PC-9 (cell line): ENCODE data around the gene CNTN4. TPM values are rescaled to one million over a fixed set of nuclear protein-coding genes. Genes with fewer than 3 reads are reported as not detected.
"Not testable (repeated sequence)": the region's sequence is repeated elsewhere in the genome, so short reads cannot be mapped to it uniquely, and the experiment has no call there.

Experiments
- BruUV-seq: library from RNA; stranded (reverse); fragments of 400-500 nt; replicated peaks from 2 replicates; lab custom pipeline; 2021; lab: Mats Ljungman, UMichigan
- CTCF ChIA-PET: fragments of 300-600 bp; sonication (Branson Sonifier 250); formaldehyde crosslinking; loops from one replicate; lab custom pipeline; 2022; ENCODE audit warnings: antibody characterized with exemption; lab: Charles Lee
- POLR2A ChIA-PET: fragments of 300-600 bp; sonication (Branson Sonifier 250); formaldehyde crosslinking; loops from one replicate; lab custom pipeline; 2022; ENCODE audit warnings: antibody characterized with exemption; ENCODE audit not compliant: unreplicated experiment; lab: Charles Lee
- DNase-seq, 2 experiments: peaks; one replicate each; pipeline versions ENCODE4 v3.0.0 to v3.0.0-alpha.2; 2015 to 2022; ENCODE audit warnings: mixed read lengths in 1 of 2
- H2AFZ ChIP-seq: fragments of 200-600 bp; sonication (generic); 2 replicates; pipeline ENCODE4 v1.8.1; 2017; ENCODE audit warnings: antibody characterized with exemption
- H3F3A ChIP-seq: fragments of 200-600 bp; sonication (generic); 2 replicates; pipeline ENCODE4 v1.8.1; 2017; ENCODE audit warnings: antibody characterized with exemption, mild to moderate bottlenecking, low read depth; ENCODE audit not compliant: insufficient read depth
- H3K27ac ChIP-seq: fragments of 200-600 bp; sonication (generic); 2 replicates; pipeline ENCODE4 v1.6.1; 2016; ENCODE audit warnings: mixed run types
- H3K27me3 ChIP-seq: fragments of 200-600 bp; sonication (generic); 2 replicates; pipeline ENCODE4 v1.6.1; 2016; ENCODE audit warnings: low read depth, mixed run types; ENCODE audit not compliant: insufficient read depth
- H3K36me3 ChIP-seq: fragments of 200-600 bp; sonication (generic); 2 replicates; pipeline ENCODE4 v1.6.1; 2016; ENCODE audit warnings: low read depth, mixed run types
- H3K4me1 ChIP-seq: fragments of 200-600 bp; sonication (generic); replicated peaks from 2 replicates; pipeline ENCODE4 v1.6.1; 2016; ENCODE audit warnings: mixed run types; ENCODE audit not compliant: insufficient read depth
- H3K4me2 ChIP-seq: fragments of 200-600 bp; sonication (generic); 2 replicates; pipeline ENCODE4 v1.6.1; 2017; ENCODE audit warnings: mixed run types
- H3K4me3 ChIP-seq: fragments of 200-600 bp; sonication (generic); 2 replicates; pipeline ENCODE4 v1.6.1; 2016; ENCODE audit warnings: mixed run types
- H3K79me2 ChIP-seq: fragments of 200-600 bp; sonication (generic); 2 replicates; pipeline ENCODE4 v1.6.1; 2017; ENCODE audit warnings: low read depth, mixed run types
- H3K9me2 ChIP-seq: fragments of 200-600 bp; sonication (generic); 2 replicates; pipeline ENCODE4 v1.8.1; 2017; ENCODE audit warnings: mild to moderate bottlenecking; ENCODE audit not compliant: insufficient read depth
- H3K9me3 ChIP-seq: fragments of 200-600 bp; sonication (generic); 2 replicates; pipeline ENCODE4 v1.8.1; 2016; ENCODE audit warnings: low read depth; ENCODE audit not compliant: insufficient read depth
- H4K20me1 ChIP-seq: fragments of 200-600 bp; sonication (generic); 2 replicates; pipeline ENCODE4 v1.8.1; 2017; ENCODE audit not compliant: insufficient read depth
- CTCF ChIP-seq: fragments of 200-600 bp; sonication (generic); conservative IDR thresholded peaks from 2 replicates; pipeline ENCODE4 v1.6.1; 2017; ENCODE audit warnings: mixed run types, antibody characterized with exemption, mild to moderate bottlenecking, moderate library complexity
- EZH2 ChIP-seq: fragments of 200-600 bp; sonication (generic); IDR thresholded peaks from 2 replicates; pipeline ENCODE4 v1.8.0; 2017; ENCODE audit warnings: antibody characterized with exemption, low read depth
- intact Hi-C: fragments of 100-400 bp; cut with micrococcal nuclease; formaldehyde crosslinking; loops from one replicate; pipeline ENCODE4 v1.10.0; 2022; ENCODE audit not compliant: unreplicated experiment
- total RNA-seq: library from RNA; stranded (reverse); gene quantifications from 2 replicates; pipeline ENCODE4 v1.2.3, GENCODE V29; 2021

The CNTN4 gene
- total RNA-seq, 1 experiment from 2014 or later: not detected

GRCh38 chr3:2802429-2802828 lies 703.8 kb downstream of the CNTN4 start:
- Histone ChIP-seq H3K27ac (no peak overlapping the region), H3K4me2 (no peak overlapping the region), H4K20me1 (no peaks in the 10 kb centered on the region), H3K9me2 (no peaks in the 10 kb centered on the region), H3K4me3 (no peak overlapping the region), H3K27me3 (no peaks in the 10 kb centered on the region), H3K4me1 (no peaks in the 10 kb centered on the region), H2AFZ (no peak overlapping the region), H3K79me2 (no peaks in the 10 kb centered on the region), H3F3A (no peaks in the 10 kb centered on the region), H3K36me3 (no peaks in the 10 kb centered on the region), H3K9me3 (no peaks in the 10 kb centered on the region)
- intact Hi-C loops: no loop called here
- ChIA-PET CTCF (no interaction called here), POLR2A (no interaction called here)
- no peak for TF ChIP-seq EZH2
- no TSS peak for BruUV-seq
- no peak for DNase-seq

GRCh38 chr3:2807514-2807913 lies 708.8 kb downstream of the CNTN4 start:
- Histone ChIP-seq H3K36me3 (no peaks in the 10 kb centered on the region), H2AFZ (no peak overlapping the region), H4K20me1 (no peaks in the 10 kb centered on the region), H3K79me2 (no peaks in the 10 kb centered on the region), H3K4me2 (no peak overlapping the region), H3K27me3 (no peaks in the 10 kb centered on the region), H3K27ac (no peak overlapping the region), H3K9me3 (no peaks in the 10 kb centered on the region), H3K9me2 (no peaks in the 10 kb centered on the region), H3K4me1 (no peaks in the 10 kb centered on the region), H3F3A (no peaks in the 10 kb centered on the region), H3K4me3 (no peak overlapping the region)
- ChIA-PET CTCF (no interaction called here), POLR2A (no interaction called here)
- no peak for TF ChIP-seq CTCF
- TF ChIP-seq EZH2: no peak
- intact Hi-C loops: no loop called here
- no TSS peak for BruUV-seq
- no peak for DNase-seq

GRCh38 chr3:2810723-2811122 lies 712.1 kb downstream of the CNTN4 start:
- no peaks in the 10 kb centered on the region for H3K9me3 ChIP-seq
- ChIA-PET POLR2A (no interaction called here), CTCF (no interaction called here)
- H3F3A ChIP-seq: no peaks in the 10 kb centered on the region
- no peaks in the 10 kb centered on the region for H3K27me3 ChIP-seq
- H3K27ac ChIP-seq: no peak overlapping the region
- intact Hi-C loops: no loop called here
- no peaks in the 10 kb centered on the region for H3K79me2 ChIP-seq
- DNase-seq: no peak
- no peaks in the 10 kb centered on the region for H3K9me2 ChIP-seq
- H3K4me2 ChIP-seq: no peak overlapping the region
- no TSS peak for BruUV-seq
- TF ChIP-seq CTCF: no peak
- no peak for TF ChIP-seq EZH2
- H3K36me3 ChIP-seq: no peaks in the 10 kb centered on the region
- no peak overlapping the region for H2AFZ ChIP-seq
- no peaks in the 10 kb centered on the region for H3K4me1 ChIP-seq
- no peak overlapping the region for H3K4me3 ChIP-seq
- H4K20me1 ChIP-seq: no peaks in the 10 kb centered on the region

GRCh38 chr3:2819571-2819970 lies 720.9 kb downstream of the CNTN4 start:
- no peaks in the 10 kb centered on the region for H3K27me3 ChIP-seq
- H3K4me3 ChIP-seq: no peak overlapping the region
- no peaks in the 10 kb centered on the region for H4K20me1 ChIP-seq
- H3K4me2 ChIP-seq: no peak overlapping the region
- H3K36me3 ChIP-seq: no peaks in the 10 kb centered on the region
- no peak overlapping the region for H3K27ac ChIP-seq
- intact Hi-C loops: no loop called here
- H3K79me2 ChIP-seq: no peaks in the 10 kb centered on the region
- H3F3A ChIP-seq: no peaks in the 10 kb centered on the region
- ChIA-PET POLR2A (no interaction called here), CTCF (no interaction called here)
- BruUV-seq: no TSS peak
- no peaks in the 10 kb centered on the region for H3K9me2 ChIP-seq
- no peak for DNase-seq
- no peaks in the 10 kb centered on the region for H3K4me1 ChIP-seq
- no peaks in the 10 kb centered on the region for H3K9me3 ChIP-seq
- no peak overlapping the region for H2AFZ ChIP-seq
- no peak for TF ChIP-seq EZH2
- TF ChIP-seq CTCF: no peak

GRCh38 chr3:2820982-2821381 lies 722.3 kb downstream of the CNTN4 start:
- H3K4me3 ChIP-seq, H3K36me3 ChIP-seq, H3K4me2 ChIP-seq, H3K27me3 ChIP-seq, H4K20me1 ChIP-seq, H3K9me3 ChIP-seq, BruUV-seq, DNase-seq, intact Hi-C loops, H2AFZ ChIP-seq, H3F3A ChIP-seq, H3K9me2 ChIP-seq, H3K79me2 ChIP-seq, POLR2A ChIA-PET, H3K4me1 ChIP-seq, H3K27ac ChIP-seq, CTCF ChIA-PET: not testable (repeated sequence)
